GM12873 (cell line): Measurements from ENCODE around the gene EIF5AL1.

Experiments used
- CTCF ChIP-seq: IDR thresholded peaks from 2 replicates; pipeline ENCODE4 v1.5.1; 2012; ENCODE audit warnings: low read depth, mild to moderate bottlenecking, moderate library complexity, low read length, control low read depth; ENCODE audit not compliant: insufficient read depth; ENCODE audit errors: missing control alignments

Gene EIF5AL1

GRCh38 chr10:79507440-79508167 is 4.7 kb upstream of the EIF5AL1 start:
- TF ChIP-seq CTCF: no peak

- no peak for TF ChIP-seq CTCF
These were observed 30.3 kb downstream of the EIF5AL1 start for GRCh38 chr10:79542626-79543025.

- TF ChIP-seq CTCF: no peak
These were observed 35.6 kb downstream of the EIF5AL1 start for GRCh38 chr10:79547973-79548372.

- no peak for TF ChIP-seq CTCF
These were observed 39.8 kb downstream of the EIF5AL1 start for GRCh38 chr10:79552143-79552542.

GRCh38 chr10:79555354-79556309 is 43.3 kb downstream of the EIF5AL1 start:
- no peak for TF ChIP-seq CTCF

GRCh38 chr10:79559726-79560125 is 47.4 kb downstream of the EIF5AL1 start:
- no peak for TF ChIP-seq CTCF

GRCh38 chr10:79560160-79560709 is 47.9 kb downstream of the EIF5AL1 start, which contains the start of gene SFTPA2:
SFTPA2 (minus strand) TSS chr10:79560407; CDS start chr10:79559483, 924 bp downstream.
- no peak for TF ChIP-seq CTCF
